K562 (cell line): ENCODE results near the gene KNDC1. TPM values are rescaled to one million over a fixed set of nuclear protein-coding genes. Genes with fewer than 3 reads are reported as not detected.

Experiments used
- ATAC-seq: fragments of 200-7000 bp; cut with Tn5 transposase; 3 replicates; pipeline ENCODE4 v1.9.1; 2020; ENCODE audit warnings: moderate library complexity
- BruUV-seq: library from RNA; stranded (reverse); fragments of 400-500 nt; replicated peaks from 2 replicates; lab custom pipeline; 2021; lab: Mats Ljungman, UMichigan
- CTCF ChIA-PET: fragments of 300-600 bp; formaldehyde crosslinking; extraction: SDS; loops from one replicate; lab custom pipeline; 2021; ENCODE audit warnings: low intra/inter-chr PET ratio; lab: Yijun Ruan, JAX
- POLR2A ChIA-PET: fragments of 300-600, 350-650 bp; sonication (Branson Sonifier 250); formaldehyde crosslinking; extraction: SDS; loops from one replicate; lab custom pipeline; 2021; ENCODE audit warnings: antibody characterized with exemption, inconsistent platforms; lab: Yijun Ruan, JAX
- DNase-seq, 4 experiments: peaks; one replicate each; pipeline versions ENCODE4 v3.0.0 to v3.0.0-alpha.2; 2011 to 2018; ENCODE audit warnings: low spot score in 3 of 4, mixed read lengths in 3 of 4; ENCODE audit errors: extremely low read depth in 1 of 4
- FAIRE-seq: peaks from 2 replicates; lab custom pipeline; 2011; peaks lifted over from hg19 to GRCh38; lab: Jason Lieb, UNC
- H2AFZ ChIP-seq: 2 replicates; pipeline ENCODE4 v1.6.0; 2011; ENCODE audit warnings: low read depth, low read length, control low read depth, inconsistent platforms
- H3K27ac ChIP-seq: fragments of 200-600 bp; 3 replicates; pipeline ENCODE4 v1.8.0; 2011; ENCODE audit warnings: low read depth, mild to moderate bottlenecking, control low read depth, inconsistent platforms, low read length, moderate library complexity, mixed read lengths; ENCODE audit errors: extremely low read depth
- H3K27me3 ChIP-seq, 2 experiments: fragments of 300-600 bp in 1 of 2; 2 replicates in 1 of 2; 3 replicates in 1 of 2; pipeline versions ENCODE4 v1.6.0 to v1.8.0; 2011; ENCODE audit warnings: inconsistent platforms in 2 of 2, low read length in 2 of 2, mild to moderate bottlenecking in 1 of 2, mixed read lengths in 1 of 2, moderate library complexity in 1 of 2; ENCODE audit not compliant: control insufficient read depth in 2 of 2, insufficient read depth in 2 of 2
- H3K36me3 ChIP-seq: fragments of 300-600 bp; 3 replicates; pipeline ENCODE4 v1.8.0; 2011; ENCODE audit warnings: mild to moderate bottlenecking, low read length, inconsistent platforms; ENCODE audit not compliant: control insufficient read depth, insufficient read depth
- H3K4me1 ChIP-seq, 2 experiments: fragments of 200-600 bp in 1 of 2; replicated peaks in 1 of 2; 2 replicates in 1 of 2; 3 replicates in 1 of 2; pipeline versions ENCODE4 v1.5.1 to v1.8.0; 2011; ENCODE audit warnings: inconsistent platforms in 2 of 2, low read length in 2 of 2, mild to moderate bottlenecking in 1 of 2, mixed read lengths in 1 of 2, moderate library complexity in 1 of 2; ENCODE audit not compliant: control insufficient read depth in 2 of 2, insufficient read depth in 2 of 2
- H3K4me2 ChIP-seq: 2 replicates; pipeline ENCODE4 v1.6.1; 2011; ENCODE audit warnings: low read length, control low read depth, inconsistent platforms, mixed read lengths; ENCODE audit not compliant: insufficient read depth
- H3K4me3 ChIP-seq: fragments of 200-600 bp; sonication (generic), shearing (Covaris generic); 2 replicates; pipeline ENCODE4 v1.5.1; 2016; ENCODE audit warnings: control low read depth, inconsistent platforms
- H3K79me2 ChIP-seq: fragments of 200-600 bp; 3 replicates; pipeline ENCODE4 v1.8.0; 2011; ENCODE audit warnings: low read length, inconsistent platforms; ENCODE audit not compliant: control insufficient read depth, insufficient read depth
- H3K9ac ChIP-seq, 2 experiments: 2 replicates each; pipeline versions ENCODE4 v1.6.0 to v1.6.1; 2011; ENCODE audit warnings: low read depth in 2 of 2, low read length in 2 of 2, control low read depth in 1 of 2, inconsistent platforms in 1 of 2, mild to moderate bottlenecking in 1 of 2, mixed read lengths in 1 of 2; ENCODE audit not compliant: insufficient read depth in 1 of 2
- H3K9me1 ChIP-seq: one replicate; pipeline ENCODE4 v1.6.0; 2011; ENCODE audit warnings: inconsistent platforms, mild to moderate bottlenecking, low read length, moderate library complexity; ENCODE audit not compliant: control insufficient read depth, insufficient read depth
- H3K9me3 ChIP-seq: replicated peaks from 2 replicates; pipeline ENCODE4 v1.5.1; 2011; ENCODE audit warnings: low read depth, low read length, inconsistent platforms; ENCODE audit not compliant: control insufficient read depth, insufficient read depth
- H4K20me1 ChIP-seq: replicated peaks from 2 replicates; pipeline ENCODE4 v1.6.1; 2011; ENCODE audit warnings: low read length, inconsistent platforms, mixed read lengths; ENCODE audit not compliant: control insufficient read depth, insufficient read depth
- ATF4 ChIP-seq: fragments of 450-650 bp; formaldehyde crosslinking; IDR thresholded peaks from 2 replicates; pipeline ENCODE4 v1.4.0; 2022; ENCODE audit warnings: mild to moderate bottlenecking, moderate library complexity
- BCOR ChIP-seq: fragments of 450-650 bp; IDR thresholded peaks from 2 replicates; pipeline ENCODE4 v1.6.1; 2016
- BRF1 ChIP-seq: IDR thresholded peaks from 3 replicates; pipeline ENCODE4 v1.6.1; 2011; ENCODE audit warnings: borderline replicate concordance, mild to moderate bottlenecking; ENCODE audit not compliant: insufficient read length; ENCODE audit errors: extremely low read depth
- DLX4 ChIP-seq: fragments of 250-450 bp; sonication (Bioruptor Pico); IDR thresholded peaks from 2 replicates; pipeline ENCODE4 v1.6.1; 2021; ENCODE audit warnings: mild to moderate bottlenecking
- RBM25 ChIP-seq: fragments of 200-400 bp; formaldehyde crosslinking; IDR thresholded peaks from 2 replicates; pipeline ENCODE4 v1.6.1; 2018; ENCODE audit warnings: low read length, low read depth, moderate library complexity; ENCODE audit not compliant: severe bottlenecking
- ZNF143 ChIP-seq: sonication (generic); formaldehyde crosslinking; IDR thresholded peaks from 2 replicates; pipeline ENCODE4 v1.9.0; 2022; ENCODE audit warnings: mild to moderate bottlenecking, missing genetic modification reagents
- ZNF146 ChIP-seq: IDR thresholded peaks from one replicate; pipeline ENCODE4 v1.6.1; 2018; ENCODE audit warnings: missing compliant biosample characterization; ENCODE audit not compliant: unreplicated experiment
- ZNF280B ChIP-seq: fragments of 250-450 bp; sonication (Bioruptor Pico); IDR thresholded peaks from 2 replicates; pipeline ENCODE4 v1.5.1; 2021; ENCODE audit warnings: mild to moderate bottlenecking
- WGBS: fragments of 100-300 bp; shearing (Covaris generic); methylation state at CpG from one replicate; pipeline ENCODE4 v1.1.6; 2016; ENCODE audit warnings: low coverage, mixed read lengths; ENCODE audit not compliant: insufficient coverage; ENCODE audit errors: missing lambda C conversion rate; 5-methylcytosine and 5-hydroxymethylcytosine counted together
- in situ Hi-C: fragments of 300-500 bp; cut with MboI; formaldehyde crosslinking; loops from 4 replicates; pipeline ENCODE4 v1.15.0; 2018; ENCODE audit warnings: inconsistent platforms, mixed read lengths
- intact Hi-C: fragments of 100-400 bp; cut with micrococcal nuclease; formaldehyde crosslinking; loops from 2 replicates; pipeline ENCODE4 v1.14.2; 2022
- polyA plus RNA-seq, 8 experiments: library from polyadenylated mRNA; depleted of rRNA in 4 of 8; stranded (reverse) in 5 of 8; unstranded in 3 of 8; fragments of >200 nt; fragmentation: Nextera tagmentation in 2 of 8; fragmentation: Illumina TruSeq in 1 of 8; extraction: Ambion mirVana in 2 of 8; extraction: Trizol in 1 of 8; gene quantifications; 2 replicates each; pipeline versions ENCODE4 v1.2.1 to v1.2.3, GENCODE V29; 2011 to 2014; ENCODE audit warnings: inconsistent platforms in 1 of 8, missing spikeins in 1 of 8
- total RNA-seq, 7 experiments: library from RNA; depleted of rRNA in 6 of 7; stranded (reverse); fragments of >200 nt in 6 of 7; fragmentation: Illumina TruSeq in 2 of 7; extraction: Trizol in 2 of 7; gene quantifications; 2 replicates each; pipeline versions ENCODE4 v1.2.1 to v1.2.3, GENCODE V29; 2011 to 2021; ENCODE audit warnings: low replicate concordance in 1 of 7

Gene KNDC1
- total and polyA plus RNA-seq, 9 of the 15 experiments (the other 6 are each of a cell fraction or from before 2014, with no cell fraction given) = 0.07 to 0.26 (median 0.11) TPM; not detected in 6

GRCh38 chr10:133150226-133150625 is 9.8 kb upstream of the KNDC1 start:
- intact Hi-C loops = no loop called here
- Histone ChIP-seq H4K20me1 (no peaks in the 10 kb centered on the region; the same call in 1 of the 2 replicates), H3K9ac (no peak overlapping the region), H3K27me3 (peaks cover 8 to 19% of the 10 kb centered on the region in 2 experiments; a peak in 3 of 5 replicates), H3K4me2 (no peak overlapping the region), H3K4me3 (no peak overlapping the region), H2AFZ (no peak overlapping the region), H3K4me1 (no peaks in the 10 kb centered on the region; a peak in 1 of 5 replicates)
- DNase-seq = no peak
- CTCF ChIA-PET = no interaction called here
- FAIRE-seq = no peak
- ATAC-seq = no peak
- TF ChIP-seq BRF1 = no peak
- no peak for TF ChIP-seq ZNF280B (CRISPR knock-in tag)
- peak; percentile 90 for TF ChIP-seq RBM25
- TF ChIP-seq ZNF146 (CRISPR knock-in tag) = peak; percentile 98
- TF ChIP-seq ATF4 (CRISPR knock-in tag) = no peak
- no peak for TF ChIP-seq ZNF143
- 0 out of 2 replicates have a peak, but pooled peaks have one; percentile 44 for TF ChIP-seq BCOR
- no peak for TF ChIP-seq DLX4 (CRISPR knock-in tag)
- TF ChIP-seq, all 486 proteins: peak for 3
- POLR2A ChIA-PET = no interaction called here
- no peaks in the 10 kb centered on the region for H3K9me3 ChIP-seq
- H3K79me2 ChIP-seq = no peaks in the 10 kb centered on the region
- H3K36me3 ChIP-seq = no peaks in the 10 kb centered on the region
- no peak overlapping the region for H3K27ac ChIP-seq
- no TSS peak for BruUV-seq
- WGBS = 0% methylated on average over 8 of the region's 8 CpGs
- H3K9me1 ChIP-seq = no peaks in the 10 kb centered on the region
- in situ Hi-C loops = no loop called here
